Measurements from ENCODE around the gene NAALADL2. TPM values are rescaled to one million over a fixed set of nuclear protein-coding genes. Genes with fewer than 3 reads are reported as not detected.

NAALADL2 gene
- total RNA-seq, 1 donor from 2014 or later: 5.9 TPM

DNA sequence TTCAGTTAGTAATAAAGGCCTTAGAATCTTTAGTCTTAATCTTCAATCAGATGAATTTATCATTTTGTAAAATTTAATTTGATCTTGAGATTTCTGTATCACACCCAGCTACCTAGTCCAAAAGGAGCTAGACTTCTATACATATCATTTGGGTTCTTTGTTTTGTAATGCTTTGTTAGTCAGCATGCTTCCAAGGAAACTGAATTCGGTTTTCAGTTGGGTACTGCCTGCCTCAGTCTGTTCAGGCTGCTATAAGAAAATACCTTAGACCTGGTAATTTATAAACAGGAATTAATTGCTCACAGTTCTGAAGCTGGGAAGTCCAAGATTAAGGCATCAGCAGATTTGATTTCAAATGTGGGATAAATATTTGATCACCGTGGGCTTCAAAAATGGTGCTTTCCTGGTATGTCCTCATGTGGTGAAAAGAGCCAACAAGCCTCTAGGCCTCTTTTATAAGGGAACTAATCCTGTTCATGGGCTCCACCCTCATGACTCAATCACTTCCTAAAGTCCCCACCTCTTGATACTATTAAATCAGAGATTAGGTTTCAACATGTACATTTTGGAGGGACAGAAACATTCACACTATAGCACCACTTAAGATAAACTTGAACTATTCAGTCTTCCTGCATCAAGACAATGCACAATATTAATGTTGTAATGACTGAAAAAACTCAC lies 800.7 kb downstream of the NAALADL2 start:
- Histone ChIP-seq H3K9me3 (no peaks in the 10 kb centered on the region), H3K4me3 (no peak overlapping the region), H3K4me1 (no peaks in the 10 kb centered on the region), H3K27ac (no peak overlapping the region), H3K27me3 (no peaks in the 10 kb centered on the region), H3K36me3 (no peaks in the 10 kb centered on the region)
- intact Hi-C loops (cut with DNase I): no loop called here
- no peak for DNase-seq (ENCODE audit: low spot score in 2 of 2)
- TF ChIP-seq, protein P1, sequence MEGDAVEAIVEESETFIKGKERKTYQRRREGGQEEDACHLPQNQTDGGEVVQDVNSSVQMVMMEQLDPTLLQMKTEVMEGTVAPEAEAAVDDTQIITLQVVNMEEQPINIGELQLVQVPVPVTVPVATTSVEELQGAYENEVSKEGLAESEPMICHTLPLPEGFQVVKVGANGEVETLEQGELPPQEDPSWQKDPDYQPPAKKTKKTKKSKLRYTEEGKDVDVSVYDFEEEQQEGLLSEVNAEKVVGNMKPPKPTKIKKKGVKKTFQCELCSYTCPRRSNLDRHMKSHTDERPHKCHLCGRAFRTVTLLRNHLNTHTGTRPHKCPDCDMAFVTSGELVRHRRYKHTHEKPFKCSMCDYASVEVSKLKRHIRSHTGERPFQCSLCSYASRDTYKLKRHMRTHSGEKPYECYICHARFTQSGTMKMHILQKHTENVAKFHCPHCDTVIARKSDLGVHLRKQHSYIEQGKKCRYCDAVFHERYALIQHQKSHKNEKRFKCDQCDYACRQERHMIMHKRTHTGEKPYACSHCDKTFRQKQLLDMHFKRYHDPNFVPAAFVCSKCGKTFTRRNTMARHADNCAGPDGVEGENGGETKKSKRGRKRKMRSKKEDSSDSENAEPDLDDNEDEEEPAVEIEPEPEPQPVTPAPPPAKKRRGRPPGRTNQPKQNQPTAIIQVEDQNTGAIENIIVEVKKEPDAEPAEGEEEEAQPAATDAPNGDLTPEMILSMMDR (IDR thresholded peaks at IDR 0.05): no peak

DNA sequence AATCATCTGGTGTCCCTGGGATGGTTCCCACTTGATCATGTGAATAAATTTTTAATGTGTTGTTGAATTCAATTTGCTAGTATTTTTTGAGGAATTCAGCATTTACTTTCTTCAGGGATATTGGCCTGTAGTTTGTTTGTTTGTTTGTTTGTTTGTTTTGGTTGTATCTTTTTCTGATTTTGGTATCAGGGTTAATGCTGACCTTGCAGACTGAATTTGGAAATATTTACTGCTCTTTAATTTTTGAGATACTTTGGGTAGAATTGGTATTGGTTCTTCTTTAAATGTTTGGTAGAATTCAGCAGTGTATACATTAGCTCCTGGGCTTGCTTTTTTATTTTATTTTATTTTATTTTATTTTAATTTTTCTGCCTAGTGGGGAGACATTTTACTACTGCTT lies 803.7 kb downstream of the NAALADL2 start:
- H3K27ac ChIP-seq: no peak overlapping the region
- H3K27me3 ChIP-seq: no peaks in the 10 kb centered on the region
- H3K4me3 ChIP-seq: no peak overlapping the region
- H3K36me3 ChIP-seq: no peaks in the 10 kb centered on the region
- H3K9me3 ChIP-seq: no peaks in the 10 kb centered on the region
- intact Hi-C loops (cut with DNase I): no loop called here
- DNase-seq (ENCODE audit: low spot score in 2 of 2): no peak
- TF ChIP-seq, protein P1 (IDR thresholded peaks at IDR 0.05): no peak
- H3K4me1 ChIP-seq: no peaks in the 10 kb centered on the region

DNA sequence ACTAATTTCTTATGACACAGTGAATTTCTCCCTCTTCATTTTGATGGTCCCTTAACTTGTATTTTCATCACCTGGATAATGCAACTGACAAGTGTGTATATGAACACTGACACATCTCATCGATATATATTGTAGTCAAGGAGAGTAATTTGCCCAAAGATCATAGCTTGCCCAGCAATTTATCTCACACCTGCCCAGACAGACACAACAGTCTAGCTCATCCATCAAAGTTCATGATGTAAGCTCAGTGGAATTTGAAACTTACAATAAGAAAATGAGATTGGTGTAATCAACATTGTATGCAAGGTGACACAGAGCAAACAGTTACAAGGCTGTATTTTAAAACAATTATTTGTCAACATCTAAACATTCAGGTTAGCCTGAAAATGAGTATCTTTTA lies 805.8 kb downstream of the NAALADL2 start:
- no peaks in the 10 kb centered on the region for H3K27me3 ChIP-seq

DNA sequence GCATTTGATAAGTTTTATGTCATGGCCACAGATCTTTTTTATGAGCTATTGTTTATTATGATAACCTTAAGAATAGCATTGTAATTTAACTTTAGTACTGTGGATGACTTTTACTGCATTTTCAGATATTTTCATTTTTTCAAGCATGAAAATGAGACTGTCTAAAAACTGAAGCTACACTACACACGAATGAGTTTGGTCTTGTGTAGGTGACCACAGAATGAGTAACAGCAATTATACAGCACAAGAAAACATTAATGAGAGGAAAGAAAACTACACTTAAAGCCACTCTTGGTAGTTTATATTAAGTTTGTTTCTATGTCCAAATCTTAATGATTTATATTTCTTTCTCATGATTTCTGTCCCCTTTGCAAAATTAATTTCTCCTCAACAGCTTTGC lies 809.2 kb downstream of the NAALADL2 start:
- TF ChIP-seq, protein P1 (IDR thresholded peaks at IDR 0.05): no peak
- Histone ChIP-seq H3K36me3 (no peaks in the 10 kb centered on the region), H3K4me3 (no peak overlapping the region), H3K27me3 (no peaks in the 10 kb centered on the region), H3K4me1 (no peaks in the 10 kb centered on the region), H3K27ac (no peak overlapping the region), H3K9me3 (no peaks in the 10 kb centered on the region)
- DNase-seq (ENCODE audit: low spot score in 2 of 2): no peak
- intact Hi-C loops (cut with DNase I): no loop called here

More for the DNA sequence above, 805.8 kb downstream of the NAALADL2 start:
- intact Hi-C loops (cut with DNase I): no loop called here
- no peak overlapping the region for H3K27ac ChIP-seq
- H3K4me1 ChIP-seq: no peaks in the 10 kb centered on the region
- no peaks in the 10 kb centered on the region for H3K36me3 ChIP-seq
- H3K4me3 ChIP-seq: no peak overlapping the region
- TF ChIP-seq, protein P1 (IDR thresholded peaks at IDR 0.05): no peak
- DNase-seq (ENCODE audit: low spot score in 2 of 2): no peak
- no peaks in the 10 kb centered on the region for H3K9me3 ChIP-seq

DNA sequence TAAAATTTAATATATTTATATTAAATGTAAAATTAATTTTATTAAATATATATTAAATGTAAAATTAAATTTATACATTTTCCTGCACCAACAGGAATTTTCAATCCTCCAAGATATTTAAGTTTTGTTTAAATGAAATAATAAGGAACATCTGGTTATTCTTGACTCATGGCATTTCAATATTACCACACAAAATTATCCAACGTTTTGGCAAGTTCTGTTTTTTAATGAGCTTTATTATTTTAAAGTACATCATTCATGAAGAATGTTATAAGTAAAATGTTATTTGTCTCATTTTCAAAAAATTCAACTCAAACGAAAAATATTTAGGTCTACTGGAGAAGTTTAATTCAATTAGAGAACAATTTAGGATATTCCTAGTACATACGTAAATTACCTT lies 811.4 kb downstream of the NAALADL2 start:
- no peak for DNase-seq (ENCODE audit: low spot score in 2 of 2)
- intact Hi-C loops (cut with DNase I): no loop called here
- Histone ChIP-seq H3K4me3 (no peak overlapping the region), H3K36me3 (no peaks in the 10 kb centered on the region), H3K9me3 (no peaks in the 10 kb centered on the region), H3K27ac (no peak overlapping the region), H3K27me3 (no peaks in the 10 kb centered on the region), H3K4me1 (no peaks in the 10 kb centered on the region)
- TF ChIP-seq, protein P1 (IDR thresholded peaks at IDR 0.05): no peak
